ENCODE results near the gene MRPL12. TPM values are rescaled to one million over a fixed set of nuclear protein-coding genes. Genes with fewer than 3 reads are reported as not detected.

Gene MRPL12
- polyA plus RNA-seq, 3 donors, result 21.2 to 57.0 (median 38.3) TPM

- H3K27me3 ChIP-seq (ENCODE audit: control insufficient read depth in 2 of 2, insufficient read depth in 2 of 2, low read length in 2 of 2), result no peaks in the 10 kb centered on the region
- H3K36me3 Mint-ChIP-seq, result peaks cover 54 to 68% of the 10 kb centered on the region in 2 donors
- no peak overlapping the region for H3K9ac ChIP-seq (ENCODE audit: insufficient read depth, low read length, poor library complexity, severe bottlenecking)
- no peaks in the 10 kb centered on the region for H3K9me3 Mint-ChIP-seq
- H3K4me1 Mint-ChIP-seq, result peaks cover 25% of the 10 kb centered on the region
- H3K4me3 Mint-ChIP-seq, result no peak overlapping the region
- TF ChIP-seq CTCF (IDR thresholded peaks at IDR 0.05), result no peak
- H3K4me3 ChIP-seq (replicated peaks in 1 of 3; ENCODE audit: low read depth in 2 of 3, low read length in 3 of 3), result no peak overlapping the region
- H4K20me1 ChIP-seq (ENCODE audit: insufficient read depth, low read length), result peaks cover 77% of the 10 kb centered on the region
- peaks cover 86% of the 10 kb centered on the region for H3K79me2 ChIP-seq (ENCODE audit: insufficient read depth, low read length)
- peaks cover 0 to 1% (median 0%) of the 10 kb centered on the region in 3 donors for H3K27me3 Mint-ChIP-seq (ENCODE audit: low read depth in 3 of 3)
- H3K27ac ChIP-seq (ENCODE audit: low read depth in 1 of 2, low read length in 2 of 2), result no peak overlapping the region
- peak overlapping the region in 1 of 7 donors; percentile 42 for H3K27ac Mint-ChIP-seq
- WGBS (ENCODE audit: insufficient coverage), result 98% methylated on average over 19 of the region's 20 CpGs
- peaks cover 64% of the 10 kb centered on the region in 2 donors for H3K36me3 ChIP-seq (replicated peaks in 1 of 2; ENCODE audit: control insufficient read depth in 1 of 2, insufficient read depth in 2 of 2, low read length in 2 of 2)
- no peak for DNase-seq
- H3K4me2 ChIP-seq (replicated peaks; ENCODE audit: extremely low read depth, low read length, poor library complexity, severe bottlenecking), result no peak overlapping the region
- peaks cover 22 to 25% of the 10 kb centered on the region in 2 donors for H3K4me1 ChIP-seq (ENCODE audit: control insufficient read depth in 1 of 2, insufficient read depth in 2 of 2, low read length in 2 of 2)
- no peak overlapping the region for H2AFZ ChIP-seq (ENCODE audit: insufficient read depth, low read depth, low read length, poor library complexity, severe bottlenecking)
- H3K9me3 ChIP-seq (replicated peaks in 1 of 2; ENCODE audit: control insufficient read depth in 1 of 2, insufficient read depth in 1 of 2, low read length in 2 of 2), result no peaks in the 10 kb centered on the region
- intact Hi-C loops (cut with micrococcal nuclease), result no loop called here
Observed at GRCh38 chr17:81686614-81687013, 16.6 kb upstream of the MRPL12 start.

GRCh38 chr17:81687770-81688541 lies 15.2 kb upstream of the MRPL12 start:
- no peak overlapping the region for H2AFZ ChIP-seq (ENCODE audit: insufficient read depth, low read depth, low read length, poor library complexity, severe bottlenecking)
- WGBS (ENCODE audit: insufficient coverage), result 94% methylated on average over 39 of the region's 41 CpGs
- intact Hi-C loops (cut with micrococcal nuclease), result no loop called here
- Mint-ChIP-seq H3K4me1 (peaks cover 18% of the 10 kb centered on the region), H3K27me3 (ENCODE audit: low read depth in 3 of 3) (peaks cover 0 to 1% (median 0%) of the 10 kb centered on the region in 3 donors), H3K4me3 (no peak overlapping the region), H3K36me3 (peaks cover 61 to 77% of the 10 kb centered on the region in 2 donors), H3K27ac (peak overlapping the region in 3 of 7 donors; percentile 15 to 48 (median 37)), H3K9me3 (no peaks in the 10 kb centered on the region)
- H3K4me2 ChIP-seq (replicated peaks; ENCODE audit: extremely low read depth, low read length, poor library complexity, severe bottlenecking), result no peak overlapping the region
- no peaks in the 10 kb centered on the region for H3K9me3 ChIP-seq (replicated peaks in 1 of 2; ENCODE audit: control insufficient read depth in 1 of 2, insufficient read depth in 1 of 2, low read length in 2 of 2)
- H3K27ac ChIP-seq (ENCODE audit: low read depth in 1 of 2, low read length in 2 of 2), result no peak overlapping the region
- peaks cover 75 to 78% of the 10 kb centered on the region in 2 donors for H3K36me3 ChIP-seq (replicated peaks in 1 of 2; ENCODE audit: control insufficient read depth in 1 of 2, insufficient read depth in 2 of 2, low read length in 2 of 2)
- no peak for TF ChIP-seq CTCF (IDR thresholded peaks at IDR 0.05)
- H3K9ac ChIP-seq (ENCODE audit: insufficient read depth, low read length, poor library complexity, severe bottlenecking), result no peak overlapping the region
- DNase-seq, result no peak
- peaks cover 17 to 19% of the 10 kb centered on the region in 2 donors for H3K4me1 ChIP-seq (ENCODE audit: control insufficient read depth in 1 of 2, insufficient read depth in 2 of 2, low read length in 2 of 2)
- H3K4me3 ChIP-seq (replicated peaks in 1 of 3; ENCODE audit: low read depth in 2 of 3, low read length in 3 of 3), result no peak overlapping the region
- peaks cover 87% of the 10 kb centered on the region for H4K20me1 ChIP-seq (ENCODE audit: insufficient read depth, low read length)
- H3K27me3 ChIP-seq (ENCODE audit: control insufficient read depth in 2 of 2, insufficient read depth in 2 of 2, low read length in 2 of 2), result no peaks in the 10 kb centered on the region
- peaks cover 80% of the 10 kb centered on the region for H3K79me2 ChIP-seq (ENCODE audit: insufficient read depth, low read length)

All from CD14-positive monocyte (primary cell).